ENCODE measurements around the gene RPSA.

RPSA gene

GRCh38 chr3:39428745-39429201 is 22.3 kb downstream of the RPSA start:
- Histone ChIP-seq H3K4me3 (IDR thresholded peaks at IDR 0.05; ENCODE audit: insufficient read depth, low read depth, low read length) (no peak overlapping the region), H3K4me1 (ENCODE audit: low read depth, poor library complexity, severe bottlenecking) (no peaks in the 10 kb centered on the region), H3K4me2 (no peak overlapping the region), H2AFZ (ENCODE audit: low read depth) (no peak overlapping the region), H3K9ac (no peak overlapping the region), H4K20me1 (ENCODE audit: insufficient read depth) (no peaks in the 10 kb centered on the region), H3K27me3 (ENCODE audit: insufficient read depth, low read depth) (no peaks in the 10 kb centered on the region), H3K36me3 (ENCODE audit: insufficient read depth) (no peaks in the 10 kb centered on the region), H3K79me2 (ENCODE audit: insufficient read depth, low read depth) (no peaks in the 10 kb centered on the region), H3K27ac (no peak overlapping the region)
- no peak for TF ChIP-seq CTCF (conservative IDR thresholded peaks at IDR 0.05; ENCODE audit: low read depth, low read length)

GRCh38 chr3:39429466-39429865 is 22.9 kb downstream of the RPSA start:
- Histone ChIP-seq H3K4me1 (ENCODE audit: low read depth, poor library complexity, severe bottlenecking) (no peaks in the 10 kb centered on the region), H3K9ac (no peak overlapping the region), H2AFZ (ENCODE audit: low read depth) (no peak overlapping the region), H3K79me2 (ENCODE audit: insufficient read depth, low read depth) (no peaks in the 10 kb centered on the region), H3K27me3 (ENCODE audit: insufficient read depth, low read depth) (no peaks in the 10 kb centered on the region), H4K20me1 (ENCODE audit: insufficient read depth) (no peaks in the 10 kb centered on the region), H3K36me3 (ENCODE audit: insufficient read depth) (no peaks in the 10 kb centered on the region), H3K4me2 (no peak overlapping the region), H3K27ac (no peak overlapping the region), H3K4me3 (IDR thresholded peaks at IDR 0.05; ENCODE audit: insufficient read depth, low read depth, low read length) (no peak overlapping the region)
- no peak for TF ChIP-seq CTCF (conservative IDR thresholded peaks at IDR 0.05; ENCODE audit: low read depth, low read length)

GRCh38 chr3:39432342-39432741 is 25.8 kb downstream of the RPSA start:
- H3K36me3 ChIP-seq (ENCODE audit: insufficient read depth): no peaks in the 10 kb centered on the region
- no peaks in the 10 kb centered on the region for H3K27me3 ChIP-seq (ENCODE audit: insufficient read depth, low read depth)
- no peak for TF ChIP-seq CTCF (conservative IDR thresholded peaks at IDR 0.05; ENCODE audit: low read depth, low read length)
- H4K20me1 ChIP-seq (ENCODE audit: insufficient read depth): no peaks in the 10 kb centered on the region
- no peaks in the 10 kb centered on the region for H3K79me2 ChIP-seq (ENCODE audit: insufficient read depth, low read depth)
- H3K4me1 ChIP-seq (ENCODE audit: low read depth, poor library complexity, severe bottlenecking): no peaks in the 10 kb centered on the region
- no peak overlapping the region for H3K4me3 ChIP-seq (IDR thresholded peaks at IDR 0.05; ENCODE audit: insufficient read depth, low read depth, low read length)
- no peak overlapping the region for H2AFZ ChIP-seq (ENCODE audit: low read depth)
- no peak overlapping the region for H3K27ac ChIP-seq
- H3K9ac ChIP-seq: no peak overlapping the region
- no peak overlapping the region for H3K4me2 ChIP-seq

- Histone ChIP-seq H3K27ac (no peak overlapping the region), H3K27me3 (ENCODE audit: insufficient read depth, low read depth) (no peaks in the 10 kb centered on the region), H3K9ac (no peak overlapping the region), H3K4me2 (no peak overlapping the region), H4K20me1 (ENCODE audit: insufficient read depth) (no peaks in the 10 kb centered on the region), H3K36me3 (ENCODE audit: insufficient read depth) (no peaks in the 10 kb centered on the region), H3K4me3 (IDR thresholded peaks at IDR 0.05; ENCODE audit: insufficient read depth, low read depth, low read length) (no peak overlapping the region), H3K79me2 (ENCODE audit: insufficient read depth, low read depth) (no peaks in the 10 kb centered on the region), H2AFZ (ENCODE audit: low read depth) (no peak overlapping the region), H3K4me1 (ENCODE audit: low read depth, poor library complexity, severe bottlenecking) (no peaks in the 10 kb centered on the region)
- TF ChIP-seq CTCF (conservative IDR thresholded peaks at IDR 0.05; ENCODE audit: low read depth, low read length): no peak
Observed at GRCh38 chr3:39433642-39434041, 27.1 kb downstream of the RPSA start.
